Measurements from ENCODE around the gene GRM1.

Gene GRM1

DNA sequence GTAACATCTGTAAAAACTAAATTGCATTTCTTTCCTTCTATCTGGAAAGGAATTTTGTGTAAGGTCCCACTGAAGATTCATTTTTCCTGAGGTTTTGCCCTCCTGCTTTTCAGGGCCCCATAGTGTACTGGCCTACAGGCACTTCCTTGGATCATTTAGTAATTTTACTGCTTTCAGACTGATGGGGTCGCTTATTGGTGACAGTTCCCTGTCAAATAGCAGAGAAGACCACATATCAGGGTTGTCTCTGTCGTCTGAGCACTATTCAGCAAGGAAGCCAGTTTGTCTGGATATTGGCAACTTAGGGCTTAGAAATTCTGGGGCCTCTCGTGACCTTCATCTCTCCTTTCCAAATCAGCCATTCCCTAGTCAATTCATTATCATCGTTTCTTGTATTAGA is 3.5 kb downstream of the GRM1 start:
- H3K36me3 ChIP-seq (ENCODE audit: control insufficient read depth in 1 of 2, insufficient read depth in 2 of 2, low read length in 2 of 2): no peaks in the 10 kb centered on the region
- no peak overlapping the region for H2BK5ac ChIP-seq (ENCODE audit: low read depth, low read length, poor library complexity)
- no peak overlapping the region for H3K18ac ChIP-seq (ENCODE audit: low read length)
- no peak overlapping the region for H4K8ac ChIP-seq (ENCODE audit: low read depth, low read length)
- H4K91ac ChIP-seq (ENCODE audit: low read depth, low read length): no peak overlapping the region
- H2AFZ ChIP-seq (ENCODE audit: insufficient read depth, low read length, poor library complexity): no peak overlapping the region
- no peak overlapping the region for H2BK120ac ChIP-seq (ENCODE audit: insufficient read depth, low read length, poor library complexity)
- no CpG with 5 or more reads among the region's 4 CpGs for WGBS (ENCODE audit: extremely low coverage, insufficient coverage, insufficient read length)
- H3K4ac ChIP-seq (ENCODE audit: low read depth, low read length): no peak overlapping the region
- H3K27me3 ChIP-seq (ENCODE audit: insufficient read depth, low read length): no peaks in the 10 kb centered on the region
- peaks cover 2 to 6% of the 10 kb centered on the region in 2 experiments for H3K4me1 ChIP-seq (ENCODE audit: control insufficient read depth in 1 of 2, insufficient read depth in 2 of 2, low read length in 2 of 2)
- no peak for DNase-seq
- H2AK5ac ChIP-seq (ENCODE audit: low read length): no peak overlapping the region
- no peak overlapping the region for H4K12ac ChIP-seq (ENCODE audit: low read depth, low read length)
- no peaks in the 10 kb centered on the region for H3K79me1 ChIP-seq (ENCODE audit: low read length)
- H3K4me2 ChIP-seq (ENCODE audit: low read length): no peak overlapping the region
- H2BK12ac ChIP-seq (ENCODE audit: low read length): no peak overlapping the region
- no peak overlapping the region for H3K23ac ChIP-seq (ENCODE audit: low read length)
- H3K79me2 ChIP-seq (ENCODE audit: control insufficient read depth, insufficient read depth, low read length, poor library complexity): no peaks in the 10 kb centered on the region
- no peak overlapping the region for H3K9ac ChIP-seq (ENCODE audit: low read length)
- no peak overlapping the region for H3K27ac ChIP-seq (ENCODE audit: low read depth, low read length)
- H3K9me3 ChIP-seq (ENCODE audit: insufficient read depth, low read depth, low read length): no peaks in the 10 kb centered on the region
- no peak overlapping the region for H3K4me3 ChIP-seq (ENCODE audit: low read depth, low read length)
- no peak overlapping the region for H3K14ac ChIP-seq (ENCODE audit: low read length)

DNA sequence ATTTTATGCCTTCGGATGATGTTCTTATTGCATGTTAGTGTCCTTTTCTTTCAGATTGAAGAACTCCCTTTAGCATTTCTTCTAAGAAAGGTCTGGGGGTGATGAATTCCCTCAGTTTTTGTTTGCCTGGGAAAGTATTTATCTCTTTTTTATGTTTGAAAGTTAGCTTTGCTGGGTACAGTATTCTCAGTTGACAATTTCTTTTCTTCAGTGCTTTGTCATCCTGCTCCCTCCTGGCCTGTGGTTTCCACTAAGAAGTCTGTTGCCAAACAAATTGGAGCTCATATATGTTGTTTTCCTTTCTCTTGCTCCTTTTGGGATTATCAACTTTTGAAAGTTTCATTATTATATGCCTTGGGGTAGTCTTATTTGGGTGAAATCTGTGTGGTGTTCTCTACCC is 11.5 kb downstream of the GRM1 start:
- no CpG with 5 or more reads among the region's 1 CpG for WGBS (ENCODE audit: extremely low coverage, insufficient coverage, insufficient read length)
- no peak for DNase-seq
- no peak overlapping the region for H2AK5ac ChIP-seq (ENCODE audit: low read length)

DNA sequence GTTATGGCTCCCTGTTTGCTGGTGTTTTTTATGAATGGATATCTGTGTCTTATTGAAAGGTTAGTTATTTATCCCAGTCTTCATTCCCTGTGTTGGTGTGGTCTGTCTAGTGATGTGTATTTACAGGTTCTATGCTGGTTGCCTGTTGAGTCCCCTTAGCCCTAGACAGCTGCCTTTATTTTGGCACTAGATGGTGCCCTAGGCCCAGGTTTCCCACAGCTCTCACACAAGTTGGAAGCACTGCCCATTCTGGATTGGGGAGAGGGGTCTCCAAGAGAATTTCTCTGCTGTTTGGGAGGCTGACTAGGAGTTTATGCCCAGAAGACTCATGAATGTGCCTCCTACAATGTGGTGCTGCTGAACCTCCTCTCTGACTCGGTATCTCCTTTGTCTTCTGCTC is 12.4 kb downstream of the GRM1 start:
- Histone ChIP-seq H2BK120ac (ENCODE audit: insufficient read depth, low read length, poor library complexity) (no peak overlapping the region), H3K18ac (ENCODE audit: low read length) (no peak overlapping the region)

More for the DNA sequence above, 11.5 kb downstream of the GRM1 start:
- Histone ChIP-seq H2AFZ (ENCODE audit: insufficient read depth, low read length, poor library complexity) (no peak overlapping the region), H3K18ac (ENCODE audit: low read length) (no peak overlapping the region), H3K14ac (ENCODE audit: low read length) (no peak overlapping the region), H2BK120ac (ENCODE audit: insufficient read depth, low read length, poor library complexity) (no peak overlapping the region), H4K8ac (ENCODE audit: low read depth, low read length) (no peak overlapping the region), H3K79me2 (ENCODE audit: control insufficient read depth, insufficient read depth, low read length, poor library complexity) (no peaks in the 10 kb centered on the region), H3K79me1 (ENCODE audit: low read length) (no peaks in the 10 kb centered on the region), H3K9me3 (ENCODE audit: insufficient read depth, low read depth, low read length) (no peaks in the 10 kb centered on the region), H3K9ac (ENCODE audit: low read length) (no peak overlapping the region), H3K23ac (ENCODE audit: low read length) (no peak overlapping the region), H4K91ac (ENCODE audit: low read depth, low read length) (no peak overlapping the region), H2BK12ac (ENCODE audit: low read length) (no peak overlapping the region), H3K27me3 (ENCODE audit: insufficient read depth, low read length) (no peaks in the 10 kb centered on the region), H4K12ac (ENCODE audit: low read depth, low read length) (no peak overlapping the region), H2BK5ac (ENCODE audit: low read depth, low read length, poor library complexity) (no peak overlapping the region), H3K27ac (ENCODE audit: low read depth, low read length) (no peak overlapping the region), H3K4me1 (ENCODE audit: control insufficient read depth in 1 of 2, insufficient read depth in 2 of 2, low read length in 2 of 2) (no peaks in the 10 kb centered on the region), H3K36me3 (ENCODE audit: control insufficient read depth in 1 of 2, insufficient read depth in 2 of 2, low read length in 2 of 2) (no peaks in the 10 kb centered on the region), H3K4me2 (ENCODE audit: low read length) (no peak overlapping the region), H3K4ac (ENCODE audit: low read depth, low read length) (no peak overlapping the region), H3K4me3 (ENCODE audit: low read depth, low read length) (no peak overlapping the region)

DNA sequence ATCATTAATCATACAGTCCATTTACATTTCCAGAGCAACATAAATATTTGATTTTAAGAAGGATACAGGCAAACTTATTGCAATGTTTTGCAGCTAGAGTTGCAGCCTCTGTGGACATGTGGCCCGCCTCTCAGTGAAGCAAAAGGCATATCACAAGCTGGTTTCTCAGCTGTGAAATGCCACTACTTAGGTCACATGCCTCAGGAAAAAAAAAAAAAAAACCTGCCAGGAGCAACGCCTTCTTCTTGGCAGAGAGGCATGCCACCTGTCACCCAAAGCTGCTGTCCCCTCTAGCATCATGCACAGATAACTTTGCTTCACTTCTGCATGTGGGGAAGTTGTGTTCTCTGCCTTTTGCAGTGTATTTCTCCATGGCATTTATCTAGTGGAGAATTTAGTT is 18.5 kb downstream of the GRM1 start:
- WGBS (ENCODE audit: extremely low coverage, insufficient coverage, insufficient read length): no CpG with 5 or more reads among the region's 2 CpGs
- Histone ChIP-seq H4K91ac (ENCODE audit: low read depth, low read length) (no peak overlapping the region), H4K8ac (ENCODE audit: low read depth, low read length) (no peak overlapping the region), H2BK12ac (ENCODE audit: low read length) (no peak overlapping the region), H3K18ac (ENCODE audit: low read length) (no peak overlapping the region), H3K4me3 (ENCODE audit: low read depth, low read length) (no peak overlapping the region), H2BK5ac (ENCODE audit: low read depth, low read length, poor library complexity) (no peak overlapping the region), H3K27ac (ENCODE audit: low read depth, low read length) (no peak overlapping the region), H3K4me2 (ENCODE audit: low read length) (no peak overlapping the region), H3K79me1 (ENCODE audit: low read length) (no peaks in the 10 kb centered on the region), H2AFZ (ENCODE audit: insufficient read depth, low read length, poor library complexity) (no peak overlapping the region), H3K27me3 (ENCODE audit: insufficient read depth, low read length) (no peaks in the 10 kb centered on the region), H4K12ac (ENCODE audit: low read depth, low read length) (no peak overlapping the region), H3K23ac (ENCODE audit: low read length) (no peak overlapping the region), H3K4me1 (ENCODE audit: control insufficient read depth in 1 of 2, insufficient read depth in 2 of 2, low read length in 2 of 2) (no peaks in the 10 kb centered on the region), H2AK5ac (ENCODE audit: low read length) (no peak overlapping the region), H2BK120ac (ENCODE audit: insufficient read depth, low read length, poor library complexity) (no peak overlapping the region), H3K79me2 (ENCODE audit: control insufficient read depth, insufficient read depth, low read length, poor library complexity) (no peaks in the 10 kb centered on the region), H3K9ac (ENCODE audit: low read length) (no peak overlapping the region), H3K9me3 (ENCODE audit: insufficient read depth, low read depth, low read length) (no peaks in the 10 kb centered on the region), H3K14ac (ENCODE audit: low read length) (no peak overlapping the region), H3K4ac (ENCODE audit: low read depth, low read length) (no peak overlapping the region), H3K36me3 (ENCODE audit: control insufficient read depth in 1 of 2, insufficient read depth in 2 of 2, low read length in 2 of 2) (no peaks in the 10 kb centered on the region)
- DNase-seq: no peak

More for the DNA sequence above, 12.4 kb downstream of the GRM1 start:
- Histone ChIP-seq H4K8ac (ENCODE audit: low read depth, low read length) (no peak overlapping the region), H3K4me2 (ENCODE audit: low read length) (no peak overlapping the region), H3K79me1 (ENCODE audit: low read length) (no peaks in the 10 kb centered on the region), H3K9me3 (ENCODE audit: insufficient read depth, low read depth, low read length) (no peaks in the 10 kb centered on the region), H2AFZ (ENCODE audit: insufficient read depth, low read length, poor library complexity) (no peak overlapping the region), H2AK5ac (ENCODE audit: low read length) (no peak overlapping the region), H3K4ac (ENCODE audit: low read depth, low read length) (no peak overlapping the region), H3K4me1 (ENCODE audit: control insufficient read depth in 1 of 2, insufficient read depth in 2 of 2, low read length in 2 of 2) (no peaks in the 10 kb centered on the region), H3K9ac (ENCODE audit: low read length) (no peak overlapping the region), H3K27me3 (ENCODE audit: insufficient read depth, low read length) (no peaks in the 10 kb centered on the region), H3K36me3 (ENCODE audit: control insufficient read depth in 1 of 2, insufficient read depth in 2 of 2, low read length in 2 of 2) (no peaks in the 10 kb centered on the region), H3K23ac (ENCODE audit: low read length) (no peak overlapping the region), H3K79me2 (ENCODE audit: control insufficient read depth, insufficient read depth, low read length, poor library complexity) (no peaks in the 10 kb centered on the region), H2BK12ac (ENCODE audit: low read length) (no peak overlapping the region), H4K12ac (ENCODE audit: low read depth, low read length) (no peak overlapping the region), H4K91ac (ENCODE audit: low read depth, low read length) (no peak overlapping the region), H3K27ac (ENCODE audit: low read depth, low read length) (no peak overlapping the region), H2BK5ac (ENCODE audit: low read depth, low read length, poor library complexity) (no peak overlapping the region), H3K4me3 (ENCODE audit: low read depth, low read length) (no peak overlapping the region), H3K14ac (ENCODE audit: low read length) (no peak overlapping the region)
- peak; percentile 23 to 34 for DNase-seq
- no CpG with 5 or more reads among the region's 1 CpG for whole genome bisulfite sequencing (ENCODE audit: extremely low coverage, insufficient coverage, insufficient read length)
